GM18858 (cell line): Measurements from ENCODE around the gene SMYD3.
"Not testable (repeated sequence)": the region's sequence is repeated elsewhere in the genome, so short reads cannot be mapped to it uniquely, and the experiment has no call there.

Experiments used
- ATAC-seq: cut with Tn5 transposase; IDR thresholded peaks from one replicate; pipeline ENCODE4 v1.9.1; 2021; ENCODE audit not compliant: unreplicated experiment

The SMYD3 gene

GRCh38 chr1:245827301-245827700 is 679.8 kb downstream of the SMYD3 start:
- ATAC-seq = no peak

GRCh38 chr1:245825128-245825901 is 681.8 kb downstream of the SMYD3 start:
- no peak for ATAC-seq

- no peak for ATAC-seq
Observed at GRCh38 chr1:245823408-245824147, 683.5 kb downstream of the SMYD3 start.

- no peak for ATAC-seq
Observed at GRCh38 chr1:245822996-245823395, 684.1 kb downstream of the SMYD3 start.

GRCh38 chr1:245818363-245818762 is 688.7 kb downstream of the SMYD3 start:
- ATAC-seq = not testable (repeated sequence)

- ATAC-seq = not testable (repeated sequence)
Observed at GRCh38 chr1:245816496-245816895, 690.6 kb downstream of the SMYD3 start.

- ATAC-seq = no peak
Observed at GRCh38 chr1:245814651-245815050, 692.4 kb downstream of the SMYD3 start.

GRCh38 chr1:245812278-245812677 is 694.8 kb downstream of the SMYD3 start:
- ATAC-seq = no peak

GRCh38 chr1:245810789-245811337 is 696.2 kb downstream of the SMYD3 start:
- ATAC-seq = no peak

- ATAC-seq = no peak
Observed at GRCh38 chr1:245810181-245810769, 696.8 kb downstream of the SMYD3 start.

- no peak for ATAC-seq
Observed at GRCh38 chr1:245809361-245809760, 697.7 kb downstream of the SMYD3 start.

- ATAC-seq = no peak
Observed at GRCh38 chr1:245807954-245808719, 698.9 kb downstream of the SMYD3 start.

- ATAC-seq = peak; percentile 87
Observed at GRCh38 chr1:245807306-245807705, 699.8 kb downstream of the SMYD3 start.

GRCh38 chr1:245805532-245805931 is 701.5 kb downstream of the SMYD3 start:
- ATAC-seq = no peak

- no peak for ATAC-seq
Observed at GRCh38 chr1:245804696-245805095, 702.4 kb downstream of the SMYD3 start.

- no peak for ATAC-seq
Observed at GRCh38 chr1:245803666-245804037, 703.4 kb downstream of the SMYD3 start.

GRCh38 chr1:245802941-245803665 is 704.0 kb downstream of the SMYD3 start:
- ATAC-seq = no peak

GRCh38 chr1:245800901-245801605 is 706.0 kb downstream of the SMYD3 start:
- no peak for ATAC-seq

GRCh38 chr1:245798349-245798711 is 708.7 kb downstream of the SMYD3 start:
- ATAC-seq = no peak
